ENCODE results near the gene RBM42.
"Not testable (repeated sequence)": the region's sequence is repeated elsewhere in the genome, so short reads cannot be mapped to it uniquely, and the experiment has no call there.

RBM42 gene, protein sequence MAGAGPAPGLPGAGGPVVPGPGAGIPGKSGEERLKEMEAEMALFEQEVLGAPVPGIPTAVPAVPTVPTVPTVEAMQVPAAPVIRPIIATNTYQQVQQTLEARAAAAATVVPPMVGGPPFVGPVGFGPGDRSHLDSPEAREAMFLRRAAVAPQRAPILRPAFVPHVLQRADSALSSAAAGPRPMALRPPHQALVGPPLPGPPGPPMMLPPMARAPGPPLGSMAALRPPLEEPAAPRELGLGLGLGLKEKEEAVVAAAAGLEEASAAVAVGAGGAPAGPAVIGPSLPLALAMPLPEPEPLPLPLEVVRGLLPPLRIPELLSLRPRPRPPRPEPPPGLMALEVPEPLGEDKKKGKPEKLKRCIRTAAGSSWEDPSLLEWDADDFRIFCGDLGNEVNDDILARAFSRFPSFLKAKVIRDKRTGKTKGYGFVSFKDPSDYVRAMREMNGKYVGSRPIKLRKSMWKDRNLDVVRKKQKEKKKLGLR
- total RNA-seq, result 30.6 to 67.1 (median 41.6) reads per million in 17 experiments

DNA sequence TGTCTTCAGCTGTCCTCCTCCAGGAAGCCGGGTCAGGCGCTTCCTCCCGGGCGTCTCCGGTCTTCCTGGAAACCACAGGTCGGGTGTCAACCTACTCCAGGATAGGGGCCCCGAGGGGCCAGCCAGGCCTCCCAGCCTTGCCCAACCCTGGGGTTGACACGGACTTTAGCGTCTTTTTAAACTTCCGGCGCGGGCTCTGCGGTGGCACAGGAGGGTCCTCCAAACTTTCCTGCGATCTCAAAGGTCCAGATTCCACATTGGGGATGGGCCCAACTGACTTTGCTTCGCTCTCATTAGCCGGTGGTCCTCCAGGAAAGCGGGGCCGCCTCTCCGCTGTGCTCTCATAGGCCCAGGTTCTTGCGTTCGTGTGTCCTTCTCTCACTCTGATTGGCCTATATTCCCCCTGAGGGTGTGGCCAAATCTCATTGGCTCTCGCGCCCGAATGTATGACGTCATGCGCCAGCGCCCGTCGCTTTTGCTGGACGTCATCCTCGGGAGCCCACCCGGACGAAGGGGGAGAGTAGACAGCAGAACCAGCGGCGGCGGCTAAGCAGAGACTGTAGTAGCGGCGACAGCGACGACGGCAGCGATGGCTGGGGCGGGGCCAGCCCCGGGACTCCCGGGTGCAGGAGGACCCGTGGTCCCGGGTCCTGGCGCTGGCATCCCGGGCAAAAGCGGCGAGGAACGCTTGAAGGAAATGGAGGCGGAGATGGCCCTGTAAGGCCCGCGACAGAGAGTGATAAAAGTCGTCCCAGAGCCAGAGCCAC is at the start of gene RBM42:
Gene RBM42, plus strand, starts transcription at position 472 of the 767 bp plus-strand sequence. Its CDS starts 118 bp downstream, at position 590.
- peak; percentile 98 to 100 (median 99) for DNase-seq

DNA sequence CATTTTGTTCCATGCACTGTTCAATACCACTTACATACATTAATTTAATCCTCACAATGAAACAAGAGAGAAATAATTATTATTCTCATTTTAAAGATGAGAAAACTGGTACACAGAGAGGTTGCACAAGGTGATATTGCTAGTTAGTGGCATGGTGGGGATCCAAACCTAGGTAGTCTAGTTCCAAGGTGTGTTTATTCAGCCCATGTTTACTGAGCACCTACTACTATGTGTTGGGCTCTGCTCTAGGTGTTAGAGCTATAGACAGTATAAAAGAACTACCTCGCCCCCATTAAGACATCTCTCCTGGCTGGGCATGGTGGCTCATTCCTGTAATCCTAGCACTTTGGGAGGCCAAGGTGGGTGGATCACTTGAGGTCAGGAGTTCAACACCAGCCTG is 46.1 kb upstream of the RBM42 start:
- no peak for DNase-seq

DNA sequence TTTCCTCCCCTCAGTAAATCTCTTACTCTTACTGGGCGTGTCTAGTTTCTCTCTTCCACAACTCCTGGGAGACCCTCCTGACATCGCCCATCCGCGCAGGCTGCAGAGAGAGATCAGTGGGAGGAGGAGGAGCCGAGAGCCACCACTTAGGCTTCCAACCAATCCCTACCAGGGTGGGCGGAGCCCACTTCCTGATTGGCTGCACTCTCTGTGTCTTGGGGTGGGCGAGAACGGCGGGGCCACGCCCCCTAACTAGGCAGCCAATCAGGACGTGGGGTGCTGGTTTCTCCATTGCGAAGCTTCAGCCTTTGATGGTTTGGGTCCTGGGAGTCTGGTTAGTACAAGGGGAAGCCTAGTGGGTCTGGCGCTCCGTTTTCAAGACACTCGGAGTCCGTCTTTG is 43.0 kb upstream of the RBM42 start, which contains the start of gene PMIS2:
Gene PMIS2, plus strand, starts transcription at position 326 of the 400 bp plus-strand sequence. CDS start 87 bp downstream, outside the sequence.
- peak in 1 of 4 experiments; percentile 5 for DNase-seq

DNA sequence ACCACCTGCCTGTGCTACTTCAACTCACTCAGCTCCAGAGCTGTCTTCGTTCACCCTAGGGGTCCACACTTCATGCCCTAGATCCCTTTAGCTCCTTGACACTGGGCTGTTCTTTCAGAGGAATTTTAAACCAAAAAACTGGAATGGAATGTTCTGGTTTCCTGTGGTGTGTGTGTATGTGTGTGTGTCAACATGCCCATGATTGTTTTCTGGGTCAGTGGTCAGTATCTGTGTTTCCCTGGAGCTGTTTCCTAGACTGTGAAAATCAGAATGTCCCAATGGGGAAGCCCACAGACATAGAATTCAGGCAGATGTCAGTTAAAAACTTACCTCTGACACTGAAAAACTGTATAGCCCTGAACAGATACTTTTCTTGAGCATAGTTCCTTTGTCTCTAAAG is 41.5 kb upstream of the RBM42 start:
- no peak for DNase-seq

DNA sequence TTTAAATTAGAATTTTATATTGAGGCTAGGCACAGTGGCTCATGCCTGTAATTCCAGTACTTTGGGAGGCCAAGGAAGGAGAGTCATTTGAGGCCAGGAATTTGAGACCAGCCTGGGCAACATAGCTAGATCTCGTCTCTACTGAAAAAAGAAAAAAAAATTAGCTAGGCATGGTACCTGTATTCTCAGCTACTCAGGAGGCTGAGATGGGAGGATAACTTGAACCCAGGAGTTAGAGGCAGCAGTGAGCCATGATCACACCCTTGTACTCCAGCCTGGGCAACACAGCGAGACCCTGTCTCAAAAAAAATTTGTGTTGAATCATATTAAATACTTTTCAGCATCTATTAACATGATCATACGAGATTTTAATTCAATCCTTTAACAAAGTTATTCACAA is 38.0 kb upstream of the RBM42 start:
- no peak for DNase-seq

DNA sequence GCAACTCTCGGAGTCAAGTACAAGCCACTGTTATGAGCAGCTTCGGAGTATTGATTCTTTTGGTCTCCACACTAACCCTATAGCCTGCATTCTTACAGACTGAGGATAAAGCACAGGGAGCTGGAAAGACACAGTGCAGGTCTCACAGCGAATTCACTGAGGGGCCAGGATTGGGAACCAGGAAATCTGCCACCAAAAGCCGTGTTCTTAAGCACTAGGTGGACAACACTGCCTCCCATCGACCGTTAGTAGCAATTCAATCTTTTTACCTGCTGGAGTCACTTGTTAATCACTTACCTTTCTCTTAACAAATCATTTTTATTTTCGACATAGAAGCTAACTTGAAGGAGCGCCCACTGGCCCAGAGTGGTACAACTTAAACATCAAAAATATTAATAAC is 36.6 kb upstream of the RBM42 start:
- DNase-seq, result peak; percentile 29 to 60 (median 54)

DNA sequence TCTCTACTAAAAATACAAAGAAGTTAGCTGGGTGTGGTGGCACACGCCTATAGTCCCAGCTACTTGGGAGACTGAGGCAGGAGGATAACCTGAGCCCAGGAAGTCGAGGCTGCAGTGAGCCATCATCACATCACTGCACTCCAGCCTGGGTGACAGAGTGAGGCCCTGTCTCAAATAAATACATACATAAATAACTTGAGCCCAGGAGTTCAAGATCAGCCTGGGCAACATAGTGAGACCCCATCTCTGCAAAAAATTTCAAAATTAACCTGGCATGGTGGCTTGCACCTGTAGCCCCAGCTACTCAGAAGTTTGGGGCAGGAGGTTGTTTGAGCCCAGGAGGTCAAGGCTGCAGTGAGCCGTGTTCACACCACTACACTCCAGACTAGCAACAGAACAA is 33.8 kb upstream of the RBM42 start:
- DNase-seq, result not testable (repeated sequence)

DNA sequence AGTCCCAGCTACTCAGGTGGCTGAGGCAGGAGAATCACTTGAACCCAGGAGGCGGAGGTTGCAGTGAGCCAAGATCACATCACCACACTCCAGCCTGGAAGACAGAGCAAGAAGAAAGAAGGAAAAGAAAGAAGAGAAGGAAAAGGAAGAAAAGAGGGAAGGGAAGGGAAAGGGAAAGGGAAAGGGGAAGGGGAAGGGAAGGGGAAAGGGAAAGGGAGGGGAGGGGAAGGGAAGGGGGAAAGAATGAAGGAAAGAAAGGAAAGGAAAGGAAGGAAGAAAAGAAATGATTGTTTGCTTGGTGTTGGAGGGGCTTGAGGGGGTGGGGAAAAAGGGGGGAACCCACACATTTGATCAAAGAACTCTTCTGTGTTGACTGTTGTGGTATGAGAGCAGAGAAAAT is 32.9 kb upstream of the RBM42 start:
- no peak for DNase-seq

DNA sequence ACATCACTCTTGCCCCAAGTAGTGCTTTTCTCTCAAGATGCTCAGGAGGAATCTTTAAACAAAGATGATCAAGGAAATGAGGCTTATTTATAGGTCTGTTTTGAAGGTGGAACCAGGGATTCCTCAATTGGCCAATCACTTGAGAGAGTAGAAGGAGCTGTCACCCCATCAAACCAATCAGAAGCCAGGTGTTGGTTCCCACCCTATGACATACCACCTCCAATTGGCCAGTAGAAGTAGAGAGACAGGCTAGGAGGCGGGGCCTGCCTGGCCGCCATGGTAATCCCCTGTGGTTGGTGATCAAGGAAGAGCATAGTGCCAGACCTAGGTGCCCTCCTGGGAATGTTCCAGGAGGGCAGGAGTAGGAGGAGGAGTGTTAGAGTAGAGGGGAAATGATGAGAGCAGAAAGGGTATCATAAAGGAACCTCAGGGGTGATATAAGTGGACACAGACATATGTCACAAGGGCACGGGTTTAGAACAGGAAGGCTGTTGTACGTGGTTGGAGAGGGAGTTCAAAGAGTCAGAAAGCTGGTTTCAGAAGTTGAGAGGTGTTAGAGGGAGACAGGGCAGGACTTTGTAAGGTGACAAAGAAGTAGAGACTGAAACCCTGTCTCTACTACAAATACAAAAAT is 32.4 kb upstream of the RBM42 start:
- peak in 1 of 4 experiments; percentile 22 for DNase-seq

DNA sequence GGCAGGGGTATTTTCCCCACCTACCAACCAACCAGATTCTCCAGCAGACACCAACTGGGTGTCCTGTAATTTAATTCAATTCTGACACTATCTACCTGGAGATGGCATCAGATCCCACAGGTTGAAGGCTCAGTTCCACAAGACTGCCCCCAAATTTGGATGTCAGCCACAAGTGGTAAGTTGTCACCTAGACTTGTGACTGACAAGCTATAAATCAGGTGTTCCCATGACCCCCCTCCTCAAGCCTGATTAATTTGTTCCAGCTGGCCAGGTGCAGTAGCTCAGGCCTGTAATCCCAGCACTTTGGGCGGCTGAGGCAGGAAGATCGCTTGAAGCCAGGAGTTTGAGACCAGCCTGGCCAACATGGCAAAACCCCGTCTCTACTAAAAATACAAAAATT is 26.9 kb upstream of the RBM42 start:
- no peak for DNase-seq

DNA sequence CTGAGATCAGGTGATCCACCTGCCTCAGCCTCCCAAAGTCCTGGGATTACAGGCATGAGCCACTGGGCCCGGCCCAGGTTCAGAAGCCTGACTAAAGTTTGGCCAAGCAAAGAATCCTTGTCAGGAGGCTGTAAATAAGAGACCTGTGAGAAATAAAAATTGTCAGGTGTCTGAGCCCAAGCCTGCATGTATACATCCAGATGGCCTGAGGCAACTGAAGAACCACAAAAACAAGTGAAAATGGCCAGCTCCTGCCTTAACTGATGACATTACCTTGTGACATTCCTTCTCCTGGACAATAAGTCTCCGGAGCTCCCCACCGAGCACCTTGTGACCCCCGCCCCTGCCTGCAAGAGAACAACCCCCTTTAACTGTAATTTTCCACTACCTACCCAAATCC is 24.4 kb upstream of the RBM42 start:
- DNase-seq, result not testable (repeated sequence)

DNA sequence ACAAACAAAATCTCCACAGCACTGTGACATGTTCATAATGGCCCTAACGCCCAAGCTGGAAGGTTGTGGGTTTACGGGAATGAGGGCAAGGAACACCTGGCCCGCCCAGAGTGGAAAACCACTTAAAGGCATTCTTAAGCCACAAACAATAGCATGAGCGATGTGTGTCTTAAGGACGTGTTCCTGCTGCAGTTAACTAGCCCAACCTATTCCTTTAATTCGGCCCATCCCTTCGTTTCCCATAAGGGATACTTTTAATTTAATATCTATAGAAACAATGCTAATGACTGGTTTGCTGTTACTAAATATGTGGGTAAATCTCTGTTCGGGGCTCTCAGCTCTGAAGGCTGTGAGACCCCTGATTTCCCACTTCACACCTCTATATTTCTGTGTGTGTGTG is 21.7 kb upstream of the RBM42 start:
- not testable (repeated sequence) for DNase-seq

DNA sequence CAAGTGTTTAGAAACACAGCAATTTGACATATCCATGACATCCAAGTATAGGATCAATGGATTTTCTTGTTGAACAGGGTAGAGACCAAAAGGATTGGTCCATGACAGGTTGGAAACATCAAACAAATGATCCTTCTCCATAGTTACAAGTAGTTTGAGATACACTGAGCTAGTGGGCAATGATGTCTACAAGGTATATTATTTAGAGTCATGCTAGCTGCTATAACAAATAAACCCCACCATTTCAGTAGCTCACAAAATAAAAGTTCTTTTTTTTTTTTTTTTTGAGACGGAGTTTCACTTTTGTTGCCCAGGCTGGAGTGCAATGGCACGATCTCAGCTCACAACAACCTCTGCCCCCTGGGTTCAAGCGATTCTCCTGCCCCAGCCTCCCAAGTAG is 21.2 kb upstream of the RBM42 start:
- DNase-seq, result no peak

DNA sequence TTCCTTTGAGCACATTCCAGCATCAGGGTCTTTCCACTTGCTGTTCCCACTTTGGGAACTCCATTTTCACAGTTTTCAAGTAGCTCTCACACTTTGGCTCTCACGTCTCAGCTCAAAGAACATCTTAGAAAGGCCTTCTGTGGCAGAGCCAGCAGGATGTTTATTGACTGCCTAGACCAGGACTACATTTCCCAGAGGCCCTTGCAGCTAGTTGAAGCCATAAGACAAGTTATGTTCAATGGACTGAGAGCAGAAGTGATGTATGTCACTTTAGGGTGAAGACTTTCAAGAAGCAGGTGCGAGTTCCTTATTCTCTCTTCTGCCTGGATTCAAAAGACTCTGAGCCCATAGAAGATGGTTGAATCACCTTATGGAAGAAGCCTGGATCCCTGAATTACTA is 20.6 kb upstream of the RBM42 start:
- DNase-seq, result no peak

DNA sequence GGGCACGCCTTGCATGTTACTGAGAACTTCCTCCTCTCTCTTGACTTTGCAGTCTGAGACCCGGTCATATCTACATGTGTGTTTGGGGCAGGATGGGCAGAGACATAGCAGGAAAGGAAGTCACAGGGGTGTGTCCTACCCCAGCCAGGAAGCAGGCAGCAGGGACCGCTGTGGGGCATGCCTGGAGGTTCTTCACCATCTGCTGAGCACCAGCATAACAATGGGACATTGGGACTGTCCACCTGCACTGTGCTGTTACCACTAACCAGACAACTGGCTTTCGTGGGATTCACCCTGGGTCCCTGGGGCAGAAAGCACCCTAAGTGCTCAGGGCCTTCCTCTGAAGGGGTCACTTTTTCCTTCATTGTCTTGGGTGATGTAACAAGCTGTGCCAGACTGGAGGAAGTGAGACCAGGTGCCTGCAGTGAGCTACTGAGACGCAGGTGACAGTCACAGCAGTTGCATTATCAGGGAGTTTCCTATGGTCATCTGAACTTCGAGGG is 18.9 kb upstream of the RBM42 start:
- DNase-seq, result peak in 2 of 4 experiments; percentile 21 to 28

DNA sequence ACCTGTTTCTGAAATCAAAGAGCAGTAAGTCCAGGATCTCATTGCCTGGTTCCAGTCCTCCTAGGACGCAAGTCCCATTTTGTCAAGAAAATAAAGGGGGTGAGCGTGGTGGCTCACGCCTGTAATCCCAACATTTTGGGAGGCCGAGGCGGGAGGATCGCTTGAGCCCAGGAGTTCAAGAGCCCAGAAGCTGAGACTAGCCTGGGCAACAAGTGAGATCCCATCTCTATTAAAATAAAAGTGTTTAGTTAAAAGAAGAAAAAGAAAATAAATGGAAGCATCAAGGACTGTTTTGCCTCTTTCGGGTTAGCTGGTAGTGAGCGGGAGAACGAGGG is 16.6 kb upstream of the RBM42 start:
- no peak for DNase-seq

DNA sequence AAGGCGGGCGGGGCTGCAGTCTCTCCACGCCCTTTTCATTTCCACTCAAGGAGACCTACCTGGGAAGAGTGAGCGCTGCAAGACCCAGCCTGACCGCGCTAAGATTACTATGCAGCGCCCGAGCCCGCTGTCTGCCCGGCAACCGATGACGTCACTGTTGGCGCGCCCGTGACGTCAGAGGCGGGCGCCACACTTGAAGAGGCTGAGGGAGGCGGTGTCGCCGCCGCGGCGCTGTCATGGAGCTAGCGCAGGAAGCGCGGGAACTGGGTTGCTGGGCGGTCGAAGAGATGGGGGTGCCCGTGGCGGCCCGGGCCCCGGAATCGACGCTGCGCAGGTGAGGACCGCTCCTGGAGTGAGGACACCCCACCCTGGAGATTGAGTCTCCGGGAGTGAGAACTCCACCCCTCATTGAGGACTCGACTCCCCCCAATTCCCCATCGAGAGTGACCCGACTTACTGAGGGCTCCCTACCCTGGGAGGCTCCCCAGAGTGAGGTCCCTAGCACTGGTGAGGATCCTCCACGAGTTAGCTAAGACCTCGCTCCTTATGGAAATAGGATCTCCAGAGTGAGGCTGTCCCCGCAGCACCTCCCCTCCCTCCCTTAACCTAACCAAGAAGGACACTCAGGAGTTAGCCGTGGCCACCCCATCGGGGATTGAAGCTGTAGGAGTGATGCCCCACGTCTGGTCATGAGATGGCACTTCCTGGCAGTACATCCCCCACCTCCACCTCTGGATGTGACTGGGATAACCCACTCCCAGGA is 16.1 kb upstream of the RBM42 start, which contains the start of gene HAUS5:
Gene HAUS5, plus strand, starts transcription at position 177 of the 763 bp plus-strand sequence. Its CDS starts 60 bp downstream, at position 237.
- peak; percentile 95 to 97 (median 97) for DNase-seq

DNA sequence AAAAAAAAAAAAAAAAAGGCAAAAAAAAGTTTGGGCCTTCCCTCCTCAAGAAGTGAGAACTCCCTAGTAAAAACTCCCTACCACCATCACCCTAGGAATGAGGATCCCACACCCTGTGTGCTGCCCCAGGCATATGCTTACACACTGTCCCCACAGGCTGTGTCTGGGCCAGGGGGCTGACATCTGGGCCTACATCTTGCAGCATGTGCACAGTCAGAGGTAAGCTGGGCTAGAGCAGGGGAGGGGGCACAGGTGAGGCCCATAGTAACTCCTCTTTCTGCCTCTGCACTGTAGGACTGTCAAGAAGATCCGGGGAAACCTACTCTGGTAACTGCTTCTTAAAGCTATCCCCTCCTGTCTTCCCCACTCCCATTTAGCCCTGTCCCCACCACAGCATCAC is 15.3 kb upstream of the RBM42 start:
- DNase-seq, result no peak

DNA sequence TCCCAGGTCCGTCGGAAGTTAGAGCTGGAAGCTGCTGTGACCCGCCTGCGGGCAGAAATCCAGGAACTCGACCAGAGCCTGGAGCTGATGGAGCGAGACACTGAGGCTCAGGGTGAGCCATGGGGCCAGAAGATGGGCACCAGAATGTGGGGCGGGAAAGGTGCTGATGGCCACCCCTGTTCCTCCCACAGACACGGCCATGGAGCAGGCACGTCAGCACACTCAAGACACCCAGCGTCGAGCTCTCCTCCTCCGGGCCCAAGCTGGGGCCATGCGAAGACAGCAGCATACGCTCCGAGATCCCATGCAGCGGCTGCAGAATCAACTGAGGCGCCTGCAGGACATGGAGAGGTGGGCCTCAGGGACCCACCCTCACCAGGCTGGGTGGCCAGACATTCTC is 13.8 kb upstream of the RBM42 start:
- DNase-seq, result no peak

DNA sequence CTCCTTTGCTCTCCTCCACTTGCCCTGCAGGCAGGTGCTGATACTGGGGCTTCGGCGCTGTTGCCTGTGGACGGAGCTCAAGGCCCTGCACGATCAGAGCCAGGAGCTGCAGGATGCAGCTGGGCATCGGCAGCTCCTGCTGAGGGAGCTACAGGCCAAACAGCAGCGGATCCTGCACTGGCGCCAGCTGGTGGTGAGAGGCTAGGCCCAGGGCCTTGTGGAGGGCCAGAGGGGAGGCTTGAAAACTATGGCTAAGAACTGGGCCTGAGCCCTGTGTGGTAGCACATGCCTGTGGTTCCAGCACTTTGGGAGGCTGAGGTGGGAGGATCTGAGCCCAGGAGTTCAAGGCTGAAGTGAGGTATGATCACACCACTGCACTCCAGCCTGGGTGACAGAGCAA is 10.0 kb upstream of the RBM42 start:
- no peak for DNase-seq

DNA sequence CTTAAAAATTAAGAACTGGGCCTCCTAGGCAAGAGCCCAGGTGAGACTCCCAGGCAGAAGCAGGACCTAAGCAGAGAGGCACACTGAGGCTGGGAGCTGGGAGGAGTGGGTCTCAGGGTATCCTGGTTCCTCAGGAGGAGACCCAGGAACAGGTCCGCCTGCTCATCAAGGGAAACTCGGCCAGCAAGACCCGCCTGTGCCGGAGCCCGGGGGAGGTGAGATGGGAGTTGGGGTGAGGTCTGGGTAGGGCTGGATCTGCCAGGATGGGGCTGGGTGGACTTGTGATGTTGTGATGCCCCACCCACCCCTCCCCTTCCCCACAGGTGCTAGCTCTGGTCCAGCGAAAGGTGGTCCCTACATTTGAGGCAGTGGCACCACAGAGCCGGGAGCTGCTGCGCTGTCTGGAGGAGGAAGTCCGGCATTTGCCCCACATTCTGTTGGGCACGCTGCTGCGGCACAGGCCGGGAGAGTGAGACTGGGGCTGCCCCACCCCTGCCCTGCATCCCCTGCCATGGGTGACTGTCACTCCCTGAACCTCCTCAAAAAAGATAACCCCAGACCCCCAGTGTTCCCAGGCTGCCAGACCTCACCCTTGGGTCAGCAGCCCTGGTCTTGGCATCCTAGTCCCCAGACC is 9.4 kb upstream of the RBM42 start:
- no peak for DNase-seq

DNA sequence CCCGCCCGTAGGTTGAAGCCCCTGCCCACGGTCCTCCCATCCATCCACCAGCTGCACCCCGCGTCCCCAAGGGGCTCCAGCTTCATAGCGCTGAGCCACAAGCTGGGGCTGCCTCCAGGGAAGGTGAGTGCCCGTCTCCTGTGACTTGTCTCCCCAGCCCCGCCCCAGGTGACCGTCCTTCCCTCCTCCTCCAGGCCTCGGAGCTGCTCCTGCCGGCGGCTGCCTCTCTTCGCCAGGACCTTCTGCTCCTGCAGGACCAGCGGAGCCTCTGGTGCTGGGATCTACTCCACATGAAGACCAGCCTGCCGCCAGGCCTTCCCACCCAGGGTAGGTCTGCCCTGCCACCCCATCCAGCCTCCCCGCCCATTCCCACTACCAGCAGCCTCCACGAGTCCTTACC is 8.8 kb upstream of the RBM42 start:
- no peak for DNase-seq
